Thyroid gland (tissue), 4 donors: ENCODE results near the gene OXLD1.

Source experiments
- CTCF ChIP-seq, 6 experiments: fragments of 200-600 bp in 3 of 6; fragments of 450-650 bp in 3 of 6; sonication (generic) in 3 of 6; IDR thresholded peaks; one replicate each; pipeline ENCODE4 v1.5.1; 2016 to 2019; ENCODE audit warnings: antibody characterized with exemption in 6 of 6, mild to moderate bottlenecking in 2 of 6, inconsistent platforms in 1 of 6, moderate library complexity in 1 of 6
- POLR2A ChIP-seq, 2 donors: fragments of 450-650 bp; IDR thresholded peaks; one replicate each; pipeline ENCODE4 v1.6.1; 2017; ENCODE audit warnings: antibody characterized with exemption in 2 of 2, mild to moderate bottlenecking in 2 of 2, moderate library complexity in 1 of 2

GRCh38 chr17:81693509-81694210, 27.3 kb upstream of the OXLD1 start:
- TF ChIP-seq CTCF (IDR thresholded peaks at IDR 0.05) = no peak
- no peak for TF ChIP-seq POLR2A (IDR thresholded peaks at IDR 0.05)
